HCT116 (cell line): ENCODE measurements around the gene ADCK1. TPM values are rescaled to one million over a fixed set of nuclear protein-coding genes. Genes with fewer than 3 reads are reported as not detected.

Experiments
- ATAC-seq: fragments of 200-7000 bp; cut with Tn5 transposase; 2 replicates; pipeline ENCODE4 v1.9.1; 2020; ENCODE audit warnings: mild to moderate bottlenecking, moderate library complexity
- BruUV-seq: library from RNA; stranded (reverse); fragments of 400-500 nt; replicated peaks from 2 replicates; lab custom pipeline; 2021; lab: Mats Ljungman, UMichigan
- CTCF ChIA-PET: fragments of 300-600 bp; sonication (Branson Sonifier 250); formaldehyde crosslinking; loops from one replicate; lab custom pipeline; 2021; ENCODE audit warnings: antibody characterized with exemption; lab: Charles Lee
- POLR2A ChIA-PET: fragments of 300-600, 350-600 bp; sonication (Branson Sonifier 250); formaldehyde crosslinking; loops from one replicate; lab custom pipeline; 2021; ENCODE audit warnings: antibody characterized with exemption; lab: Charles Lee
- RAD21 ChIA-PET, 2 experiments: fragments of 300-600 bp; sonication (Branson Sonifier 250); formaldehyde crosslinking; loops; one replicate each; lab custom pipeline; 2023; ENCODE audit warnings: low total read pairs in 2 of 2; ENCODE audit not compliant: uncharacterized antibody in 2 of 2, unreplicated experiment in 2 of 2, low non-redundant PET in 1 of 2; lab: Charles Lee
- DNase-seq: peaks from one replicate; pipeline ENCODE4 v3.0.0-alpha.2; 2010; ENCODE audit warnings: low read depth, low spot score
- H2AFZ ChIP-seq: fragments of 200-600 bp; shearing (Covaris generic), sonication (generic); 2 replicates; pipeline ENCODE4 v1.6.1; 2017; ENCODE audit warnings: low read depth, mixed run types, mixed read lengths, antibody characterized with exemption, low read length; ENCODE audit not compliant: poor library complexity, severe bottlenecking
- H3K27ac ChIP-seq: 2 replicates; pipeline ENCODE4 v1.5.1; 2012; ENCODE audit warnings: low read depth, low read length
- H3K27me3 ChIP-seq: fragments of 200-600 bp; sonication (generic); 2 replicates; pipeline ENCODE4 v1.6.1; 2016; ENCODE audit warnings: mixed run types, low read length, mixed read lengths; ENCODE audit not compliant: insufficient read depth
- H3K36me3 ChIP-seq, 2 experiments: fragments of 200-500 bp in 1 of 2; fragments of 200-600 bp in 1 of 2; sonication (Bioruptor generic) in 1 of 2; sonication (generic) in 1 of 2; 2 replicates each; pipeline versions ENCODE4 v1.5.1 to v1.6.1; 2014 to 2016; ENCODE audit warnings: low read length in 2 of 2, inconsistent platforms in 1 of 2, mixed read lengths in 1 of 2, mixed run types in 1 of 2; ENCODE audit not compliant: insufficient read depth in 2 of 2, control insufficient read depth in 1 of 2
- H3K4me1 ChIP-seq, 2 experiments: fragments of 200-600 bp in 1 of 2; sonication (generic) in 1 of 2; 2 replicates each; pipeline versions ENCODE4 v1.5.1 to v1.6.1; 2012 to 2017; ENCODE audit warnings: low read length in 2 of 2, inconsistent platforms in 1 of 2, mild to moderate bottlenecking in 1 of 2, mixed read lengths in 1 of 2, mixed run types in 1 of 2, moderate library complexity in 1 of 2; ENCODE audit not compliant: insufficient read depth in 2 of 2, control insufficient read depth in 1 of 2
- H3K4me2 ChIP-seq: fragments of 200-600 bp; sonication (generic); 2 replicates; pipeline ENCODE4 v1.6.1; 2017; ENCODE audit warnings: mixed run types, low read length, mixed read lengths
- H3K4me3 ChIP-seq, 2 experiments: fragments of 200-600 bp in 1 of 2; sonication (generic) in 1 of 2; replicated peaks in 1 of 2; 2 replicates each; pipeline ENCODE4 v1.5.1; 2011 to 2016; ENCODE audit warnings: low read length in 2 of 2, control low read depth in 1 of 2, low read depth in 1 of 2, mild to moderate bottlenecking in 1 of 2, mixed read lengths in 1 of 2, mixed run types in 1 of 2
- H3K79me2 ChIP-seq: fragments of 200-600 bp; sonication (generic); 2 replicates; pipeline ENCODE4 v1.6.1; 2017; ENCODE audit warnings: mild to moderate bottlenecking, mixed run types, low read length, moderate library complexity, mixed read lengths; ENCODE audit not compliant: insufficient read depth
- H3K9ac ChIP-seq: fragments of 200-600 bp; sonication (generic); 2 replicates; pipeline ENCODE4 v1.6.1; 2016; ENCODE audit warnings: low read length, mixed read lengths
- H3K9me2 ChIP-seq: fragments of 200-600 bp; sonication (generic), shearing (Covaris generic); 2 replicates; pipeline ENCODE4 v1.6.1; 2017; ENCODE audit warnings: mixed run types, mild to moderate bottlenecking, moderate library complexity; ENCODE audit not compliant: insufficient read depth
- H3K9me3 ChIP-seq, 2 experiments: fragments of 200-500 bp in 1 of 2; fragments of 200-600 bp in 1 of 2; sonication (Bioruptor generic) in 1 of 2; sonication (generic) in 1 of 2; 2 replicates each; pipeline ENCODE4 v1.6.1; 2014 to 2017; ENCODE audit warnings: low read length in 2 of 2, mixed read lengths in 2 of 2, inconsistent platforms in 1 of 2, low read depth in 1 of 2, mild to moderate bottlenecking in 1 of 2, mixed run types in 1 of 2, moderate library complexity in 1 of 2; ENCODE audit not compliant: control insufficient read depth in 1 of 2, insufficient read depth in 1 of 2
- H4K20me1 ChIP-seq: fragments of 200-600 bp; sonication (generic), shearing (Covaris generic); 2 replicates; pipeline ENCODE4 v1.6.1; 2017; ENCODE audit warnings: mixed run types, mild to moderate bottlenecking, moderate library complexity; ENCODE audit not compliant: insufficient read depth
- CBX3 ChIP-seq: IDR thresholded peaks from 2 replicates; pipeline ENCODE4 v1.6.1; 2012; ENCODE audit warnings: low read depth
- CEBPB ChIP-seq: IDR thresholded peaks from 2 replicates; pipeline ENCODE4 v1.6.1; 2012; ENCODE audit warnings: low read depth
- ELF1 ChIP-seq: IDR thresholded peaks from 2 replicates; pipeline ENCODE4 v1.6.1; 2012; ENCODE audit warnings: low read depth, borderline replicate concordance
- EZH2phosphoT487 ChIP-seq: fragments of 200-600 bp; IDR thresholded peaks from 2 replicates; pipeline ENCODE4 v1.6.1; 2018; ENCODE audit warnings: antibody characterized with exemption, borderline replicate concordance
- FOSL1 ChIP-seq: IDR thresholded peaks from 2 replicates; pipeline ENCODE4 v1.6.1; 2012; ENCODE audit warnings: low read depth
- JUND ChIP-seq: IDR thresholded peaks from 2 replicates; pipeline ENCODE4 v1.6.1; 2012
- POLR2AphosphoS5 ChIP-seq: IDR thresholded peaks from 2 replicates; pipeline ENCODE4 v1.6.1; 2011; ENCODE audit warnings: mild to moderate bottlenecking, low read depth, low read length, moderate library complexity
- RAD21 ChIP-seq: IDR thresholded peaks from 2 replicates; pipeline ENCODE4 v1.6.1; 2012; ENCODE audit warnings: low read depth, mild to moderate bottlenecking
- SIN3A ChIP-seq: IDR thresholded peaks from 2 replicates; pipeline ENCODE4 v1.6.1; 2012; ENCODE audit warnings: low read depth
- SP1 ChIP-seq: IDR thresholded peaks from 2 replicates; pipeline ENCODE4 v1.6.1; 2012; ENCODE audit warnings: low read depth
- SRF ChIP-seq: IDR thresholded peaks from 2 replicates; pipeline ENCODE4 v1.6.1; 2012; ENCODE audit warnings: low read depth
- TCF7L2 ChIP-seq: IDR thresholded peaks from 2 replicates; pipeline ENCODE4 v1.7.0; 2011; ENCODE audit warnings: borderline replicate concordance, inconsistent platforms; ENCODE audit not compliant: insufficient read depth, insufficient read length; ENCODE audit errors: extremely low read depth
- YY1 ChIP-seq: IDR thresholded peaks from 2 replicates; pipeline ENCODE4 v1.6.1; 2011; ENCODE audit warnings: low read length, low read depth, moderate library complexity, mild to moderate bottlenecking; ENCODE audit not compliant: insufficient replicate concordance; ENCODE audit errors: extremely low read depth
- ZNF274 ChIP-seq: fragments of 200-500 bp; sonication (Bioruptor generic); IDR thresholded peaks from 2 replicates; pipeline ENCODE4 v1.6.1; 2014; ENCODE audit warnings: mild to moderate bottlenecking, low read depth, low read length, inconsistent platforms
- intact Hi-C: fragments of 100-400 bp; cut with micrococcal nuclease; formaldehyde crosslinking; loops from 2 replicates; pipeline ENCODE4 v1.10.0; 2022
- total RNA-seq: library from RNA; stranded (reverse); gene quantifications from one replicate; pipeline ENCODE4 v1.2.1, GENCODE V29; 2021; ENCODE audit not compliant: unreplicated experiment
- TF ChIP-seq, protein P1 (sequence below), 3 experiments: fragments of 200-600 bp in 1 of 3; sonication (generic) in 1 of 3; IDR thresholded peaks in 2 of 3; conservative IDR thresholded peaks in 1 of 3; 2 replicates each; pipeline ENCODE4 v1.5.1; 2012 to 2017; ENCODE audit warnings: low read depth in 2 of 3, low read length in 2 of 3, antibody characterized with exemption in 1 of 3, borderline replicate concordance in 1 of 3, control low read depth in 1 of 3, mild to moderate bottlenecking in 1 of 3, mixed read lengths in 1 of 3, mixed run types in 1 of 3, moderate library complexity in 1 of 3; ENCODE audit not compliant: insufficient read depth in 1 of 3
- TF ChIP-seq, protein P2 (sequence below): IDR thresholded peaks from 2 replicates; pipeline ENCODE4 v1.6.1; 2012
- TF ChIP-seq, protein P3 (sequence below): IDR thresholded peaks from 2 replicates; pipeline ENCODE4 v1.6.1; 2012

ADCK1 gene
- total RNA-seq, 1 experiment from 2014 or later, result 6.0 TPM

DNA sequence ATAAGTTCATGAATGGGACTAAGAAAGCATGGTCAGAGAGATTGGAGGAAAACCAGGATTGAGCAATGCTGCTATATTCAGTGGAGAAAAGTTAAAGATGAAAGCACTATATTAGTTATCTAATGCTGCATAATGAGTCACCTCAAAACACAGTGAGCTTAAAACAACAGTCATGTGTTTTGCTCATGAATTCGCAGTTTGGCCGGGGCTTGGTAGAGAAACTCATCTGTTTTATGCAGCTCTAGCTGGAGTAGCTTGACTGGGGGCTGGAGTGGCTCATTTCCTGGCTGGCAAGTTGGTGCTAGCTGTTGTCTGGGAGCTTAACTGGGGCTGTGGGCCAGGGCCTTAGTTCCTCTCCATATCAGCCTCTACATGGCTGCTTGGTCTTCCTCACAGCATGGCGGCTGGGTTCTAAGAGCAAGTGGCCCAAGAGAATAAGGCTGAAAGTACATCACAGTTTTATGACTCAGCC is 90.1 kb downstream of the ADCK1 start:
- Histone ChIP-seq H3K9me2 (no peaks in the 10 kb centered on the region), H3K27ac (no peak overlapping the region), H4K20me1 (no peaks in the 10 kb centered on the region), H3K79me2 (no peaks in the 10 kb centered on the region), H3K36me3 (no peaks in the 10 kb centered on the region; a peak in 1 of 4 replicates), H3K4me3 (no peak overlapping the region), H3K9ac (no peak overlapping the region), H3K27me3 (no peaks in the 10 kb centered on the region), H3K9me3 (no peaks in the 10 kb centered on the region; a peak in 1 of 4 replicates), H2AFZ (no peak overlapping the region), H3K4me1 (no peaks in the 10 kb centered on the region), H3K4me2 (no peak overlapping the region)
- TF ChIP-seq ELF1 (no peak), RAD21 (no peak), POLR2AphosphoS5 (no peak), FOSL1 (no peak), CBX3 (no peak), EZH2phosphoT487 (no peak), SP1 (no peak), SRF (no peak), JUND (no peak), TCF7L2 (no peak), YY1 (no peak), SIN3A (no peak), CEBPB (no peak), ZNF274 (no peak)
- TF ChIP-seq, protein P1, sequence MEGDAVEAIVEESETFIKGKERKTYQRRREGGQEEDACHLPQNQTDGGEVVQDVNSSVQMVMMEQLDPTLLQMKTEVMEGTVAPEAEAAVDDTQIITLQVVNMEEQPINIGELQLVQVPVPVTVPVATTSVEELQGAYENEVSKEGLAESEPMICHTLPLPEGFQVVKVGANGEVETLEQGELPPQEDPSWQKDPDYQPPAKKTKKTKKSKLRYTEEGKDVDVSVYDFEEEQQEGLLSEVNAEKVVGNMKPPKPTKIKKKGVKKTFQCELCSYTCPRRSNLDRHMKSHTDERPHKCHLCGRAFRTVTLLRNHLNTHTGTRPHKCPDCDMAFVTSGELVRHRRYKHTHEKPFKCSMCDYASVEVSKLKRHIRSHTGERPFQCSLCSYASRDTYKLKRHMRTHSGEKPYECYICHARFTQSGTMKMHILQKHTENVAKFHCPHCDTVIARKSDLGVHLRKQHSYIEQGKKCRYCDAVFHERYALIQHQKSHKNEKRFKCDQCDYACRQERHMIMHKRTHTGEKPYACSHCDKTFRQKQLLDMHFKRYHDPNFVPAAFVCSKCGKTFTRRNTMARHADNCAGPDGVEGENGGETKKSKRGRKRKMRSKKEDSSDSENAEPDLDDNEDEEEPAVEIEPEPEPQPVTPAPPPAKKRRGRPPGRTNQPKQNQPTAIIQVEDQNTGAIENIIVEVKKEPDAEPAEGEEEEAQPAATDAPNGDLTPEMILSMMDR (IDR thresholded peaks at IDR 0.05 in 2 of 3, conservative IDR thresholded peaks at IDR 0.05 in 1 of 3; ENCODE audit: borderline replicate concordance in 1 of 3, insufficient read depth in 1 of 3, low read depth in 2 of 3, low read length in 2 of 3), result no peak
- TF ChIP-seq, protein P2, sequence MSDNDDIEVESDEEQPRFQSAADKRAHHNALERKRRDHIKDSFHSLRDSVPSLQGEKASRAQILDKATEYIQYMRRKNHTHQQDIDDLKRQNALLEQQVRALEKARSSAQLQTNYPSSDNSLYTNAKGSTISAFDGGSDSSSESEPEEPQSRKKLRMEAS, result no peak
- TF ChIP-seq, protein P3, sequence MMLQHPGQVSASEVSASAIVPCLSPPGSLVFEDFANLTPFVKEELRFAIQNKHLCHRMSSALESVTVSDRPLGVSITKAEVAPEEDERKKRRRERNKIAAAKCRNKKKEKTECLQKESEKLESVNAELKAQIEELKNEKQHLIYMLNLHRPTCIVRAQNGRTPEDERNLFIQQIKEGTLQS, result no peak
- ChIA-PET CTCF (no interaction called here), POLR2A (no interaction called here), RAD21 (no interaction called here)
- DNase-seq (no peak), ATAC-seq (no peak)
- intact Hi-C loops, result no loop called here
- BruUV-seq, result no TSS peak
